HG02623 (cell line): ENCODE data around the gene AIFM3.

Source experiments
- ATAC-seq: cut with Tn5 transposase; IDR thresholded peaks from one replicate; pipeline ENCODE4 v1.9.1; 2021; ENCODE audit warnings: moderate library complexity; ENCODE audit not compliant: unreplicated experiment

AIFM3 gene

DNA sequence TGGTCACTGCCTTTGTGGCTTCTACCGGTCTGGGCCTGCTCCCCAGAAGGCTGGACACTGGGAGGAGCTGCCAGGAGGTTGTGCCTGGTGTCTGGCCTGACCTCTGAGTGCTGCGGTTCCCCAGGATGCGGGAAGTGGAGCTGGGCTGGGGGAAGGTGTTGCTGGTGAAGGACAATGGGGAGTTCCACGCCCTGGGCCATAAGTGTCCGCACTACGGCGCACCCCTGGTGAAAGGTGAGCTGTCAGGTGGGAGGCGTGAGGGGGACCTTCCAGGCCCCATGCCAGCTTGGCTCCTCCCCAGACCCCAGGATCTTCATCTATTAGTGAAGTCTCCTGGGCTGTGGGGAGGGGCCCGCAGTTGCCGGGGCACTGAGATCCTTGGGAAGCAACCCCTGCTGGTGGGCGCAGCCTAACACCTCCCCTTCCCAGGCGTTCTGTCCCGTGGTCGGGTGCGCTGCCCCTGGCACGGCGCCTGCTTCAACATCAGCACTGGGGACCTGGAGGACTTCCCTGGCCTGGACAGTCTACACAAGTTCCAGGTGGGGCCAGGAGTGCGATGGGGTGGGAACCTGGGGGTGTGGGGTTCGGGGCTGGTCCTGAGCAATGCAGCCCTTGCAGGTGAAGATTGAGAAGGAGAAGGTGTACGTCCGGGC is 6.7 kb downstream of the AIFM3 start:
- ATAC-seq, result no peak

DNA sequence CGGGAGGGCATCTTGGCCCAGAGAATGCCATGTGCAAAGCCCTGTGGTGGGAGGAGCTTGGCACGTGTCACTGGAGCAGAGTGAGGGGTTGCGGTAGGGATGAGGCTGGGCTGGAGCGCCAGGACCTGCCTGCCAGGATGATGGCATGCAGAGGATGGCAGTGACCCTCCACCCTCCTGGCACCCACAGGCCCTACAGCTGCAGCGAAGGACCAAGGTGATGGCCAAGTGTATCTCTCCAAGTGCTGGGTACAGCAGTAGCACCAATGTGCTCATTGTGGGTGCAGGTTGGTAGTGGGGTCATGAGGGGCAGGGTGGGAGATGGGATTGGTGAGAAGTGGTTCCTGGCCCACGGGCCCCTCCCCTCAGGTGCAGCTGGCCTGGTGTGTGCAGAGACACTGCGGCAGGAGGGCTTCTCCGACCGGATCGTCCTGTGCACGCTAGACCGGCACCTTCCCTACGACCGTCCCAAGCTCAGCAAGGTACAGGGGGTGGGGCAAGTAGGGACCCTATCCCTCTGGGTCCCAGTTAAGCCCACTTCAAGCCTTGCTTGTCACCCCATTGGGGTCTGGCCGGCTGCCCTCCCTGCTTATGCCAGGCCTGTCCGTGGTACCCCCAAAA is 7.4 kb downstream of the AIFM3 start:
- ATAC-seq, result no peak

DNA sequence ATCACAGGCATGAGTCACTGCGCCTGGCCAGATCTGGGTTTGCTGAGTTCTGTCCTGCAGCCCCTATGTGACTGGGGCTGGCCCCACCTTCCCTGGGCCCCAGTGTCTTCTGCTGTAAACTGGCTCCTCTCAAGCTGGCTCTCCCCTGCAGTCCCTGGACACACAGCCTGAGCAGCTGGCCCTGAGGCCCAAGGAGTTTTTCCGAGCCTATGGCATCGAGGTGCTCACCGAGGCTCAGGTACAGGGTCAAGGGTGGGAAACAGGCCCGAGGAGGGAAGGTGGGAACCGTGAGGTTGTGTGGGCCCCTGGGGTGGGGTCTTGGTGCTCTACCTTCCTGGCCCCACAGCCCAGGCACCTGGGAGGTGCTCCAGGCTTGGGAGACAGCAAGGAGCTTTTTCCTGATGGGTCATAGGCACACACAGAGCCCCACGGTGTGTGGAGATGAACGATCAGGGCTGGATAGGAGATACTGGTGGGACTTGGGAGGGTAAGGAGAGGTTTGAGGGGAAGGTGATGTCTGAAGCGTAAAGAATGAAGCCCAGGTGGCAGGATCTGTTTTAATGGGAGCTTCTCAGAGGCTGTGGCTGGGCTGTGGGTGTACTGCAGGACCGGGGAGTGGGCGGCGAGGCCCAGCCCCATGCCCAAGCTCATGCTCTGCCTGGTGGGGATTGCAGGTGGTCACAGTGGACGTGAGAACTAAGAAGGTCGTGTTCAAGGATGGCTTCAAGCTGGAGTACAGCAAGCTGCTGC is 8.7 kb downstream of the AIFM3 start:
- no peak for ATAC-seq

DNA sequence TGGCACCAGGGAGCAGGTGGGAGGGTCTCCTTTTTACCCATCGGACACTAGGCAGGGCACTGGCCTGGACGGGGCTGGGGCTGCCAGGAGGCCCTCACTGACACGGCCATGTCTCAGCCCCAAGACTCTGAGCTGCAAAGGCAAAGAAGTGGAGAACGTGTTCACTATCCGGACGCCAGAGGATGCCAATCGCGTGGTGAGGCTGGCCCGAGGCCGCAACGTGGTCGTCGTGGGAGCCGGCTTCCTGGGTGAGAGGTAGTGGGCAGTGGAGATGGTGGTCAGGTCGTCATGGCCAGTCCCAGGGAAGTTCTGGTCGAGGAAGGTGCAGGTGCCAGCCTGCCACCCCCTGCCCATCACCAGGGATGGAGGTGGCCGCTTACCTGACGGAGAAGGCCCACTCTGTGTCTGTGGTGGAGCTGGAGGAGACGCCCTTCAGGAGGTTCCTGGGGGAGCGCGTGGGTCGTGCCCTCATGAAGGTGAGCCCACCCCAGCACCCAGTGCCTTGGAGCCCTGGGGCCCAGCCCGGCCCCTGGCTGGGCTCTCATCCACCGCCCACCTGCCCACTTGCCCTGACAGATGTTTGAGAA is 9.3 kb downstream of the AIFM3 start:
- ATAC-seq, result no peak

DNA sequence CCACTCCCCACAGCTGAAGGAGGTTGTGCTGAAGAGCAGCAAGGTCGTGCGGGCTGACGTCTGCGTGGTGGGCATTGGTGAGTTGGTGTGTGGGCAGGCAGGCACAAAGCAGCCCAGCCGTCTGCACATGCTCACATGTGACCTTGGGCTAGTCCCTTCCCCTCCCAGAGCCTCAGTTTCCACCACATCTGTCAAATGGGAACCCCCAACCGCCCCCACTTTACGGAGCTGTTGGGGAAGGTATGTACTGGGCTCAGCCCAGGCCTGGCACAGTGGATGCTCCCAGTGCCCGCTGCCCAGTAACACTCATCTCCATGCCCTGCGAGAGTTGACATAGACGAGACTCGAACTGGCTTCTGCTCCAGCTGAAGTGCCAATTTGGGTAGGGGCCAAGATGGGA is 10.0 kb downstream of the AIFM3 start:
- no peak for ATAC-seq

DNA sequence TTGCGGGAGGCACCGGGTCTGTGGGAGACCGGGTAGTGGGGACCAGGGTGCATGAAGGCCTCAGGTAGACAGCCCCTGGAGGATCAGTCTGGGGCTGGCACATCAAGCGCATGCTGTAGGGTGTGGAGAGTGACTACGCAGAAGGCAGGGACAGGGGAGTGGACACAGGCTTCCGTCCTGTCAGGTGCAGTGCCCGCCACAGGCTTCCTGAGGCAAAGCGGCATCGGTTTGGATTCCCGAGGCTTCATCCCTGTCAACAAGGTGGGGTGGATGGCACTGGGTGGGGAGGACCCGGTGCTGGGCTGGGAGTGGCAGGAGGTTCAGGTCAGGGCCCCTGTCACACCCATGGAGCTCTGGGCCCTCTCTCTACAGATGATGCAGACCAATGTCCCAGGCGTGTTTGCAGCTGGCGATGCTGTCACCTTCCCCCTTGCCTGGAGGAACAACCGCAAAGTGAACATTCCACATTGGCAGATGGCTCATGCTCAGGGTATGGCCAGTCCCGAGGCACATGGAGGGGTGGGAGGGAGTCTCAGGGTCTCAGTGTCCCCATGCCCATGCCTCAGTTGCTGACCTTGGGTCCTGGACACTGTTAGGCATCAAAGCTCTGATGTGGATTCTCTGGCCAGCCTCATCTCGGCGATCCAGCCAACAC is 10.6 kb downstream of the AIFM3 start:
- ATAC-seq, result no peak

DNA sequence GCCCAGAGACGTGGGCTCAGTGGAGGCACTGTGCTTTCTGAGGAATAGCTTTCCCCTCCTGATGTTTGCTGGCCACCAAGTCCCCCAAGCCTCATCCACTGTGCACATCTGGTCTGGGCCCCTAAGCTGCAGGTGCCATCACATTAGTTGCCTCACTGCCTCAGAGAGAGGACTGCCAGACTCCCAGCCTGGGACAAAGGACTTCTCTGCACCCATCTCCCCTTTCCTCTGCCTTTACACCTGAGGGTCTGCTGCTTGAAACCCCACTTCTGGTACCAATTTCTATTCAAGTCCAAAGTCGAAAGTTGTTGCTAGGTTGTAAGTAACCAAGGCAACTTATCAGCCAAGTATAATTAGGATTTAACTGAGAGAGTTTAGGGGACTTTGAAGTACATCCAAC is 11.4 kb downstream of the AIFM3 start:
- no peak for ATAC-seq

DNA sequence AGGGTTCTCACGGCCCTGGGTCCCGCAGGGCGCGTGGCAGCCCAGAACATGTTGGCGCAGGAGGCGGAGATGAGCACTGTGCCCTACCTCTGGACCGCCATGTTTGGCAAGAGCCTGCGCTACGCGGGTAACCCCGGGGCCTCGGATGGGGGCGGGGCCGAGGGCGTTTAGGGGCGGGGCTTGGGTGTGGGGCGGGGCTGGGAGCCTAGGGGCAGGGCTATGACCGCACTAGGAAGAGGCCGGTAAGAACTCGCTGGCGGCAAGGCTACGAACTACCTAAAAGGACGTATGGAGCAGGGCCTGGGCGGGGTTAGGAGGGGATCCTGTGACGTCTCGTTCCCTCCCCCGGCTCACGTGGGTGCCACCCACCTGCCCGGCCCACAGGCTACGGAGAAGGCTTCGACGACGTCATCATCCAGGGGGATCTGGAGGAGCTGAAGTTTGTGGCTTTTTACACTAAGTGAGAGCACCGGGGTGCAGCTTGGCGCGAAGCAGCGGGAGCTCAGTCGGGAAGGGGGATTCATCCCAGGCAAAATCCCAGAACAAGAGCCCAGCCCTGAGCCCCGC is 12.3 kb downstream of the AIFM3 start:
- no peak for ATAC-seq

DNA sequence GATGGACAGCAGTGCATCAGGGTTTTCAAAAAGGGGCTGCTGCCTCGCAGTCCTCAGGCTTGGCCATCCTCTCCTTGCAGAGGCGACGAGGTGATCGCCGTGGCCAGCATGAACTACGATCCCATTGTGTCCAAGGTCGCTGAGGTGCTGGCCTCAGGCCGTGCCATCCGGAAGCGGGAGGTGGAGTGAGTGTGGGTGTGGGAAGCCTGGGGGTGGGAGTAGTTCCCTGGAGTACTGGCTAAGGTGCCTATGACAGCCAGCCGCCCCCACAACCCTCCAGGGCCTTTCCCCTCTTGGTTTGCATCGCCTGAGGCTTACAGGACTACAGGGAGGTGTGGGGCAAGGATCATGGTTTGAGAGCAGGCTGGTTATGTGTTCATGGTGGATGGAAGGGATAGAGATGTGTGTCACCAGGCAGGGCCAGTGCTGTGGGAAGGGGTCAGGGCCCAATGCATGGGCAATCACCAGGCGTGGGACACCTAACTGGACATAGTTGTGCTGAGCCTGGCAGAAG is 12.9 kb downstream of the AIFM3 start:
- ATAC-seq, result no peak

DNA sequence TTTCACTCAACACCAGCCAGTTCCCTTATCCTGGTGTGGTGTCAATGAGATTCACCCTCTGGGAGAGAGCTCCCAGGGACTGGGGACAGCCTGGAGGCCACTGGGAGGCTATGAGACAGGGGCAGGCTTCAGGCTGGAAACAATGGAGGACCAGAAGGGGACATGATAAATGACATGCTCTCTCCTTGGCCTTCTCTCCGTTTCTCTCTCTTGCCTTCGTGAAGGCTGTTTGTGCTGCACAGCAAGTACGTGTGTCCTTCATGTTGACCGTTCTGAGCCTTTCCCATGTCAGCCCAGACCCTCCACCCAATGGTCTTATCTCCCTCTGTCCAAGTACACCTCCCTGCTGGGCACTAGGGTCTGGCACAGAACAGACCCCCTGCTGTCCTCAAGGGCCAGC is 13.5 kb downstream of the AIFM3 start:
- no peak for ATAC-seq

DNA sequence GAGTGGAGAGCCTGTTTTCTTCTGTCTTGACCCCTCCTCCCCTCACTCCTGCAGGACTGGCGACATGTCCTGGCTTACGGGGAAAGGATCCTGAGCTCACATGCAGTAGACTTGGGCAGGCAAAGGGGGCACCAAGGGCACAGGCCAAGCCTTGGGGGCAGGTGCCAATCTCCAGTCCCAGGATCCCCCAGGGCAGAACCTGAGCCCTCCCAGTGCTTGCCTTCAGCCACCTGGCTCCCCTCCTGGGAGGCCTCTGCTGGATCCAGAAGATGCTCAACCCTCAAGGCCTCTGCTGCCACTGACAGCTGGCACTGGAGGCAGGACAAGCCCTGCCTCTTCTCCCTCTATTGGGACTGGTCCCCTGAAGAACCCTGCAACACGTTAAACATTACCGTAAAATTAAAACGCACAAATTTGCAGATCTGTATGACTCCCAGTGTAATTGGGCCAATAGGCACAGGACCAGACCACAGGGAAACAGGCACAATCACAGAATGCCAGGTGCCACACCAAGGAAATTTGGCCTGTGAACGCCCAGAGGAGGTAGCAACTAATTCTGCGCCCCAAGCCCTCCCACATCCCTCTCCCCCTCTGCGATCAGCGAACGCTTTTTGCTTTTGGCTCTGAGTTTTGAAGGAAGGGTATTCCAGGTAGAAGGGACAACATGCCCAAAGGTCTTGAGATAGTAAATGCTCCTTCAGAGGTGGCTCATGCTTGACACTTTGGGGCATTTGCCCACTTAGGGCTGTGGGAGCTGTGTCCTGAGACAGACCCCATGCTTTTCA is 14.1 kb downstream of the AIFM3 start:
- ATAC-seq, result no peak

DNA sequence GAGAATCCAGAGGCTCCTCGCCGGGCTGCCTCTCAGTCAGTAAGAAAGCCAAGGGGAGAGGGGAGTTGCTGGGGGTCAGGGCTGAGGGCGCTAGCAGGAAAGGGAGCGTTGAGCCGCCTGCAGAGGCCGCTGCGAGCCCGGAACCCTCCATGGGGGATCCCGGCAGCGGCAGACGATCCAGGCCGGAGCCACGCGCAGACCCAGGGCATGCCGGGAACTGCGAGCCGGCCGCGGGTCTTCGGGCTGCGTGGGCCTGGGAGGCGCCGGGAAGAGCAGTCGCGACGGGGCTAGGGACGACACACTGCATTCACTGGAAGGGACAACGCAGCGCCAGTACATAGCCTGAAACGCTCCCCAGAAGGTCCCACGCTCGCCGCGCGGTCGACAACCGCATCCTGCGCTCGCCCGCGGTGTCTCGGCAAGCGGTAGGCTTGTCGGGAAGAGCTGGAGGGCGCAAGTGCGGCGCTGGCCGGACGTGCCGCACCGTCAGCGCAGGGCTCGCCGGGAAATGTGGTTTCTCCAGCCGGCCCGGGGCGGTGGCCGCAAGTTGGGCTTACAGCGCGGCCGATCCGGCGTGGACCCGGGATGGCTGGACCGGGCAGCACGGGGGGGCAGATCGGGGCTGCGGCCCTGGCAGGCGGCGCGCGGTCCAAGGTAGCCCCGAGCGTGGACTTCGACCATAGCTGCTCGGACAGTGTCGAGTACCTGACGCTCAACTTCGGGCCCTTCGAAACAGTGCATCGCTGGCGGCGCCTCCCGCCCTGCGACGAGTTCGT is 14.9 kb downstream of the AIFM3 start, which contains the start of gene LZTR1:
LZTR1 (plus strand) TSS at position 511 of the 776 bp plus-strand sequence; CDS start at position 586, 75 bp downstream.
- ATAC-seq, result peak; percentile 76

DNA sequence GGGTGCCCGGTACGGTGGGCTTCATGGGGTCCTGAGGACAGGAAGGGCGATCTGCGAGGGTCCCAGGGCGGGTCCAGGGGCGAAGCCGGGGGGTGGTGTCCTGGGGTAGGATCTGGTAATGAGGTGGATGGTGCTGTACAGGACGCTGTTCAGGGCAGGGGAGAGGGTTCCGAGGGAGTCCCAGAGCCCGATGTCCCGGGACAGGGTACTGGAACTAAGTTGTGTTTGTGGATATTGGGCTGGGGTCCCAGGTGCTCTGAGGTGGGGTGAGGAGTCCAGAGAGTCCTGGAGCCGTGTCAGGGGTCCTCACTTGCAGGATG is 15.5 kb downstream of the AIFM3 start:
- peak; percentile 6 for ATAC-seq

DNA sequence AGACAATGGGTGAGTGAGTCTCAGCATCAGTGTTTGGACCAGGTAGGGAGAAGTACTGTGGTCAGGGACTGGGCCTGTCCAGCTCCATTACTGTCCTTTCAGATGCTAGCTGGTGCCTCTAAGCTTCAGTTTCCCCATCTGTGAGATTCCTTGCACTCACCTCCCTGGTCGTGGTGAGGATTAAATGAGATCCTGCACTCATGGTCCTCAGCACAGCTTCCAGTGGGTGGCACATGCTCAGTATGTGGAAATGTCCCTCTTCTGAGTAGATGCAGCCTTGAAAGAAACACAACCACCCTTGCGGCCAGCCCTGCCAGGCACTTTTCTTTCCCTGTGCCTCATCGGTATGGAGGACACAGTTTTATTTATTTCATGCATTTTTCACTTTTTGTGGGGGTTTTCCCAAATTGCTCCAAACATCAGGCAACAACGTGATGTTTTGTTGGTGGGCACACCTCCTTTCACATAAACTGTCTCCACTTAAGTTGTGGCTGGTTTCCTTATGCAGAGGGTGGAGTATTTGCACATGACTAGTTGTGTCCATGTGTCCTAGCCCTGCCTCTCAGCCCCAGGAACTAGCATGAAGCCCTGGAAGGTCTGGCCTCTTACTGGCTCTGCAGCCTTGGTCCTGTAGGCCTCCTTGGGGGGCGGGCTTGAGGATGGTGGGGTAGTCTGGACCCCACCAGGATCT is 16.2 kb downstream of the AIFM3 start:
- no peak for ATAC-seq

DNA sequence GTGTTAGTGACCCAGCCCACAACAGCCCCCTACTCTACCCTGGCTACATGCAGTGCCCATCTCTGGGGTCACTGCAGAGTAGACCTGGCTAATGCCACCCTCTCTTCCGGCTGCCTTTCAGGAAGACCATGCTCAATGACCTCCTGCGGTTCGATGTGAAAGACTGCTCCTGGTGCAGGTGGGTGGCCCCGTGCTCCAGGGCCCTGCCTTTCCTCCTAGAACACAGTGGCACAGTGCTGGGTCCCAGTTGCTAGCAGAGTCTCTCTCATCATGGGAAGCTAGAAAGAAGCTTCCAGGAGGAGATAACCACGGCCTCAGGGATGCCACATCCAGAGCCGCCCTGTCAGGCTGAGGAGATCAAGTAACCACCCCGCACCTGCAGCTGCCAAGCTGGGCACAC is 18.7 kb downstream of the AIFM3 start:
- ATAC-seq, result no peak

DNA sequence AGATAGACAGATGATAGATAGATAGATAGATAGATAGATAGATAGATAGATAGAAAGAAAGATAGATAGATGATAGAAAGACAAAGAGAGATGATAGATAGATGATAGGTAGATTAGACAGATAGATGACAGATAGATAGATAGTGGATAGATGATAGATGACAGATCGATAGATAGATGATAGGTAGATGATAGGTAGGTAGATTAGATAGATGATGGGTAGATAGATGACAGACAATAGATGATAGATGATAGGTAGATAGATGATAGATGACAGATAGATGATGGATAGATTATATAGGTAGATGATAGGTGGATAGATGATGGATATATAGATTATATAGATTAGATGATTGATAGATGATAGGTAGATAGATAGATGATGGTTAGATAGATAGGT is 19.3 kb downstream of the AIFM3 start:
- ATAC-seq, result no peak

DNA sequence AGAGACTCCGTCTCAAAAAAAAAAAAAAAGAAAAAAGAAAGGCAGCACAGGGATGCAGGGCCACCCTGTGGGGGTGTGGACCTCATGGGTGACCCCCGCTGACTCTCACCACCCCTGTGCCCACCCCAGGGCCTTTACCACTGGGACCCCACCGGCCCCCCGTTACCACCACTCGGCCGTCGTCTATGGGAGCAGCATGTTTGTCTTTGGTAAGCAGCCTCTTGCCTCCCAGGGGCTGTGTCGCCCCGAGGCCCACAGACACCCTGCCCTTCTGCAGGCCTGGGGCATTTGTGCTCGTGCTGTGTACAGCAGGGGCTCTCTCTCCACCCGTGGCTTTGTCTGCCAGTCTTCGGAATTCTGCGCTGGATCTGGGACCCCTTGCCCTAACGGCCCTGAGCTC is 20.3 kb downstream of the AIFM3 start:
- ATAC-seq, result no peak

DNA sequence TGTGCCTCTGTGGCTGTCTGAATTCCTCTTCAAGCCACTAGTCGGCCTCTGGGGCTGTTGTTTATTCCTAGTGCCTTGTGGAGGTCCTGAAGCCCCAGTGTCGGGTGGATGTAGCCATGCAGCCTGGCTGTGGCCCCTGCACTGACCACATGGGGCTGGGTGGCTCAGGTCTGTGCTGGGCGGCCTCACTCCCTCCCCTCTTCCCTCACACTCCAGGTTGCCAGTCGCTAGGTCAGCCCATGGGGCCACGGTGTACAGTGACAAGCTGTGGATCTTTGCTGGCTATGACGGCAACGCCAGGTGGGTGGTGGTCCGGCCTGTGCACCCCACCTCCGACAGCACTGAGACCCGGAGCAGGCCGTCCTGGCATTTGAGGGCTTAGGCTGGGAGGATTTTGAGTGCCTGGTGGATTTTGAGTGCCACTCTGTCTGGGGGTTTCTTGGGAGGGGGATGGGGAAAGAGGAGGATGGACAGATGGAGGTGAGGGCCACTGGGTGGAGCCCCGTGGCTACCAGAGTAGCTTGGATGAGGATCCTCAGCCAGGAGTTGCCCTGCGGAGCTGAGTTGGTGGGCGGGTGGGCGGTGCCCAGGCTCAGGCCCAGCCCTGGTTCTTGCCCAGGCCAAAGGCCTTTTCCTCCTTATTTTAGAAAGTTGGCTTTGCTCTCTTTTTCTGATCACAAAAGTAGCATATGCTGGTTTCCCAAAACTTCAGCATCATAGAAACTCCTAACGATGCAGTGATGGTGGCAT is 21.7 kb downstream of the AIFM3 start:
- ATAC-seq, result no peak
